Measurements from ENCODE around the gene ZNF497. TPM values are rescaled to one million over a fixed set of nuclear protein-coding genes. Genes with fewer than 3 reads are reported as not detected.
A peak's percentile ranks its signal among the peaks of the same experiment; 100 is the strongest.

Gene ZNF497
- total RNA-seq, 1 donor = 0.86 TPM

DNA sequence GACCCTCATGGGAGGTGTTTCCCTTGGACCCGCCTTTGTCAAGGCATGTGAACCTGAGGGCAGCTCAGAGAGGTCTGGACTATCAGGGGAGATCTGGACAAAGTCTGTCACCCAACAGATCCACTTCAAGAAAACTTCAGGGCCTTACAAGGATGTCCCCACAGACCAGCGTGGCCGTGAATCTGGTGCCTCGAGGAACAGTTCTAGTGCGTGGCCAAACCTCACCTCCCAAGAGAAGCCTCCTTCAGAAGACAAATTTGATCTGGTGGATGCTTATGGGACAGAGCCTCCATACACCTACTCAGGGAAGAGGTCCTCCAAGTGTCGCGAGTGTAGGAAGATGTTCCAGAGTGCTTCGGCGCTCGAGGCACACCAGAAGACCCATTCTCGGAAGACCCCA, 24.2 kb downstream of the ZNF497 start:
- DNase-seq (ENCODE audit: low read depth) = no peak
- no peak overlapping the region for H3K4me3 ChIP-seq (ENCODE audit: low read depth, low read length)
- TF ChIP-seq, protein P1, sequence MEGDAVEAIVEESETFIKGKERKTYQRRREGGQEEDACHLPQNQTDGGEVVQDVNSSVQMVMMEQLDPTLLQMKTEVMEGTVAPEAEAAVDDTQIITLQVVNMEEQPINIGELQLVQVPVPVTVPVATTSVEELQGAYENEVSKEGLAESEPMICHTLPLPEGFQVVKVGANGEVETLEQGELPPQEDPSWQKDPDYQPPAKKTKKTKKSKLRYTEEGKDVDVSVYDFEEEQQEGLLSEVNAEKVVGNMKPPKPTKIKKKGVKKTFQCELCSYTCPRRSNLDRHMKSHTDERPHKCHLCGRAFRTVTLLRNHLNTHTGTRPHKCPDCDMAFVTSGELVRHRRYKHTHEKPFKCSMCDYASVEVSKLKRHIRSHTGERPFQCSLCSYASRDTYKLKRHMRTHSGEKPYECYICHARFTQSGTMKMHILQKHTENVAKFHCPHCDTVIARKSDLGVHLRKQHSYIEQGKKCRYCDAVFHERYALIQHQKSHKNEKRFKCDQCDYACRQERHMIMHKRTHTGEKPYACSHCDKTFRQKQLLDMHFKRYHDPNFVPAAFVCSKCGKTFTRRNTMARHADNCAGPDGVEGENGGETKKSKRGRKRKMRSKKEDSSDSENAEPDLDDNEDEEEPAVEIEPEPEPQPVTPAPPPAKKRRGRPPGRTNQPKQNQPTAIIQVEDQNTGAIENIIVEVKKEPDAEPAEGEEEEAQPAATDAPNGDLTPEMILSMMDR (IDR thresholded peaks at IDR 0.05; ENCODE audit: insufficient read depth, low read depth, low read length) = no peak

DNA sequence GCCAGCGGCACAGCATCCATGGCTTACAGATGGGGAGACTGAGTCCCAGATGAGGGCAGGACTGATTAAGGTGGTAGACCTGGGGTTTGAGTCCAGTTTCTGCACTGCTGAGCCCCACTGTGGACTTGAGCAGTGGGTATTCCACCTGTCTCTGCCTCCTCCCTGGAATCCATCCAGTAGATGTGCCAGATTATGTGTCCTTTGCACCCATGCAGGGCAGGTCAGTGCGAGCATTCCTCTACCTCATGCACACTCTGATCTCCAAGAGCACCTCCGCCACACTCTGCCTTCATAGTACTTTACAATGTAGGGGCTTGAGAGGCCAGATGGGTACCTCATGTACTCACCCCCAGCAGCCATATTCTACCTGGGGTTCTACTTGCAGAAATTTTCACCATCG, 25.7 kb downstream of the ZNF497 start:
- no peak for DNase-seq (ENCODE audit: low read depth)
- H3K4me3 ChIP-seq (ENCODE audit: low read depth, low read length) = no peak overlapping the region
- TF ChIP-seq, protein P1 (IDR thresholded peaks at IDR 0.05; ENCODE audit: insufficient read depth, low read depth, low read length) = no peak

DNA sequence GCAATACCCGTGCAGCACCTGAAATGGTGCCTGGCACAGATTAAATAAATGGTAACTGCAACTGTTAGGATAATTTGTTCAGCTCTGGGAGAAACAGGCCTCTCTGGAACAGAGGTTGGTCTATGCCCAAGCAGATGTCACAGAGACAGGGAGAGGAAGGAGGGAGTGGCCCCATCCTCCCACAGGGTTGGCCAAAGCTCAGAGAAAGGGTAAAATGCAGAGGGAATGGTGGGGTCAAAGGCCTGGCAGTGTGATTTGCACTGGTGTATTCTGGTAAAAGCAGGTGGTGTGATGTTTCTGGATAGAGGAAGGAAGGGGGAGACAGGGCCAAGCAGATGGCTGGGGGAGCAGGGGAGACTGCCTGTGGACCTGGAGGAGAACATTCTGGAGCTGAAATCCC, 26.3 kb downstream of the ZNF497 start:
- H3K4me3 ChIP-seq (ENCODE audit: low read depth, low read length) = no peak overlapping the region
- TF ChIP-seq, protein P1 (IDR thresholded peaks at IDR 0.05; ENCODE audit: insufficient read depth, low read depth, low read length) = no peak
- no peak for DNase-seq (ENCODE audit: low read depth)

DNA sequence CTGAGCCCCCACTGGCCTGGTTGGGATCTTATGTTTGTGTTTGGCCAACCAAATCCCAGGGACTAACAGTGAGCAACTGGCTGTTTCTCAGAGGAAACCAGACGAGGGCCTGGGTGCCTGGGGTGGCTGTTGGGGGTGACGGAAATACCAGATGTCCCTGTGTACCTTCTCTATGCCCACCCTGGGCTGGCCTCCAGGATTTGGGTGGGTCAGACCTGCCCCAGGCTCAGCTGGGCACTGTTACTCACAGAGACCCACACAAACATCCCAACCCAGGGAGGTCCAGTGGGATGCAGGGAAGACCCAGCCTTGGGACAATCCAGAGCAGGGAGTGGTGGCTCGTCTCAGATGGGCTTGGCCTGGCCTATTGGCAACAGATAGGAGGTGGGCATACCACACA, 26.9 kb downstream of the ZNF497 start:
- TF ChIP-seq, protein P1 (IDR thresholded peaks at IDR 0.05; ENCODE audit: insufficient read depth, low read depth, low read length) = no peak
- no peak overlapping the region for H3K4me3 ChIP-seq (ENCODE audit: low read depth, low read length)
- no peak for DNase-seq (ENCODE audit: low read depth)

DNA sequence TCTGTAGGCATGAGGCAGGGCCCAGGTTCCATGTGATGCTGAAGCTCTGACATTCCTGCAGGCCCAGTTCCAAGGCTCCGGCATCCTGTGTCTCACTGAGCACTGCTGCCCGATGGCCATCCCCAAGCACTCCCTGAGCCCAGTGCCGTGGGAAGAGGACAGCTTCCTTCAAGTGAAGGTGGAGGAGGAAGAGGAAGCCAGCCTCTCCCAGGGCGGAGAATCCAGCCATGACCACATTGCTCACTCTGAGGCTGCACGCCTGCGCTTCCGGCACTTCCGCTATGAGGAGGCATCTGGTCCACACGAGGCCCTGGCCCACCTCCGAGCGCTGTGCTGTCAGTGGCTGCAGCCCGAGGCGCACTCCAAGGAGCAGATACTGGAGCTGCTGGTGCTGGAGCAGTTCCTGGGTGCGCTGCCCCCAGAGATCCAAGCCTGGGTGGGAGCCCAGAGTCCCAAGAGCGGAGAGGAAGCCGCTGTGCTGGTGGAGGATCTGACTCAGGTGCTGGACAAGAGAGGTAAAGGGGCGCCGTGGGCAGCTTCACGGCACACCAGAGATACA, 27.8 kb downstream of the ZNF497 start:
- no peak for DNase-seq (ENCODE audit: low read depth)
- TF ChIP-seq, protein P1 (IDR thresholded peaks at IDR 0.05; ENCODE audit: insufficient read depth, low read depth, low read length) = no peak
- H3K4me3 ChIP-seq (ENCODE audit: low read depth, low read length) = no peak overlapping the region

DNA sequence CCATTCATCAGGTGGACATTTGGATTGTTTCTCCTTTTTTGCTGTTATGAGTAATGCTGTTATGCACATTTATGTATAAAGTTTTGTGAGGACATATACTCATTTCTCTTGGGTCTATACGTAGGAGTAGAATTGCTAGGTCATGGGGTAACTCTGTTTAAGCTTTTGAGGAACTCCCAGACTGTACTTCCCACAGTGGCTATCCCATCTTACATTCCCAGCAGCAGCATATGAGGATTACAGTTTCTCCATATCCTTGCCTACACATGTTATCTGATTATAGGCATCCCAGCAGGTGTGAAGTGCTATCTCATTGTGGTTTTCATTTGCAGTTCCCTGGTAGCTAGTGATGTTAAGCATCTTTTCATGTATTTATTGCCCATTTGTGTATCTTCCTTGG, 29.9 kb downstream of the ZNF497 start:
- TF ChIP-seq, protein P1 (IDR thresholded peaks at IDR 0.05; ENCODE audit: insufficient read depth, low read depth, low read length) = no peak
- no peak for DNase-seq (ENCODE audit: low read depth)
- H3K4me3 ChIP-seq (ENCODE audit: low read depth, low read length) = no peak overlapping the region

DNA sequence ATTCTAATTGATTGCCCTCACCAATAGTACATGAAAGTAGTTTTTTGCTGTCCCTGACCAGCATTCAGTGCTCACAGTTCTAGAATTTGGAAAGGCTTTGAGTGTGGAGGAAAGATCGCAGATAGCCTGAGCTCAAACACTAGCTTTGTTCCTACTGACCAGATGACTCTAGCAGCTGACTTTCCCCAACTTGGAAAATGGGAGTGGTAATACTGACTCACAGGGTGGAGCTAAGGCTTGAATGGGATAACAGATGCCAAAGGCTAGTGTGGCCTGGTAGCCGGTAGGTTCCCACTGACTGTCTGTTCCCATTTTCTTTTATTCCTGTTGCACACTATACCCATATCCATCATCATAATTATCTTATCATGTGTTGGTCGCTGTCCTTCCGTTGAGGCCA, 32.1 kb downstream of the ZNF497 start:
- peak; percentile 67 for DNase-seq (ENCODE audit: low read depth)
- TF ChIP-seq, protein P1 (IDR thresholded peaks at IDR 0.05; ENCODE audit: insufficient read depth, low read depth, low read length) = no peak
- no peak overlapping the region for H3K4me3 ChIP-seq (ENCODE audit: low read depth, low read length)

All from fibroblast of villous mesenchyme (primary cell).